Fibroblast of lung (primary cell): Measurements from ENCODE around the gene CDK5RAP1. TPM values are rescaled to one million over a fixed set of nuclear protein-coding genes. Genes with fewer than 3 reads are reported as not detected.

Experiments
- DNase-seq, 2 donors: peaks; one replicate each; pipeline versions ENCODE4 v3.0.0 to v3.0.0-alpha.2; 2010; ENCODE audit warnings: low read depth in 2 of 2
- H2AFZ ChIP-seq: 2 replicates; pipeline ENCODE4 v1.5.1; 2012; ENCODE audit warnings: low read length, control low read depth, inconsistent platforms
- H3K27ac ChIP-seq: 2 replicates; pipeline ENCODE4 v1.5.1; 2011; ENCODE audit warnings: low read length, control low read depth; ENCODE audit not compliant: insufficient read depth
- H3K27me3 ChIP-seq: 2 replicates; pipeline ENCODE4 v1.5.1; 2011; ENCODE audit warnings: mild to moderate bottlenecking, low read length; ENCODE audit not compliant: control insufficient read depth, insufficient read depth
- H3K36me3 ChIP-seq: 2 replicates; pipeline ENCODE4 v1.5.1; 2011; ENCODE audit warnings: low read length; ENCODE audit not compliant: control insufficient read depth, insufficient read depth
- H3K4me1 ChIP-seq: 2 replicates; pipeline ENCODE4 v1.5.1; 2011; ENCODE audit warnings: low read length; ENCODE audit not compliant: control insufficient read depth, insufficient read depth; ENCODE audit errors: extremely low read depth
- H3K4me2 ChIP-seq: 2 replicates; pipeline ENCODE4 v1.5.1; 2011; ENCODE audit warnings: low read length, control low read depth; ENCODE audit not compliant: insufficient read depth; ENCODE audit errors: extremely low read depth
- H3K4me3 ChIP-seq, 4 experiments: fragments of 200-600 bp in 1 of 4; sonication (generic) in 1 of 4; replicated peaks in 1 of 4; 2 replicates each; pipeline ENCODE4 v1.5.1; 2011 to 2016; ENCODE audit warnings: low read length in 4 of 4, low read depth in 3 of 4, mild to moderate bottlenecking in 3 of 4, control low read depth in 2 of 4, inconsistent platforms in 1 of 4, mixed read lengths in 1 of 4; ENCODE audit not compliant: insufficient read depth in 1 of 4; ENCODE audit errors: control extremely low read depth in 1 of 4
- H3K79me2 ChIP-seq: 2 replicates; pipeline ENCODE4 v1.5.1; 2012; ENCODE audit warnings: mild to moderate bottlenecking, low read length, inconsistent platforms; ENCODE audit not compliant: control insufficient read depth, insufficient read depth
- H3K9ac ChIP-seq: 2 replicates; pipeline ENCODE4 v1.5.1; 2011; ENCODE audit warnings: mild to moderate bottlenecking, low read length, control low read depth; ENCODE audit not compliant: insufficient read depth
- H3K9me3 ChIP-seq: 2 replicates; pipeline ENCODE4 v1.5.1; 2012; ENCODE audit warnings: low read depth, low read length; ENCODE audit not compliant: control insufficient read depth, insufficient read depth
- H4K20me1 ChIP-seq: 2 replicates; pipeline ENCODE4 v1.5.1; 2011; ENCODE audit warnings: low read length; ENCODE audit not compliant: control insufficient read depth, insufficient read depth; ENCODE audit errors: extremely low read depth
- CTCF ChIP-seq, 2 donors: IDR thresholded peaks in 1 of 2; conservative IDR thresholded peaks in 1 of 2; 1 replicate in 1 of 2; 2 replicates in 1 of 2; pipeline ENCODE4 v1.5.1; 2011 to 2012; ENCODE audit warnings: low read length in 2 of 2, control low read depth in 1 of 2, inconsistent platforms in 1 of 2, low read depth in 1 of 2, mild to moderate bottlenecking in 1 of 2
- EZH2 ChIP-seq: IDR thresholded peaks from 2 replicates; pipeline ENCODE4 v1.5.1; 2012; ENCODE audit warnings: low read length, control low read depth, mild to moderate bottlenecking; ENCODE audit errors: missing control alignments
- polyA plus RNA-seq, 2 donors: library from polyadenylated mRNA; depleted of rRNA in 1 of 2; stranded (reverse) in 1 of 2; unstranded in 1 of 2; fragments of >200 nt; gene quantifications; 2 replicates each; pipeline ENCODE4 v1.2.1, GENCODE V29; 2011 to 2012; ENCODE audit warnings: missing spikeins in 1 of 2
- total RNA-seq: library from RNA; depleted of rRNA; stranded (reverse); fragments of >200 nt; gene quantifications from 2 replicates; pipeline ENCODE4 v1.2.1, GENCODE V29; 2014

Gene CDK5RAP1
- total and polyA plus RNA-seq, 2 donors (not counting 1 experiment from before 2014, with no cell fraction given), result 22.4 to 23.8 TPM

GRCh38 chr20:33320006-33320405, 81.3 kb downstream of the CDK5RAP1 start:
- no peak overlapping the region for H3K9ac ChIP-seq
- no peak for DNase-seq
- H3K27me3 ChIP-seq, result peaks cover 7% of the 10 kb centered on the region
- no peak overlapping the region for H3K27ac ChIP-seq
- H2AFZ ChIP-seq, result no peak overlapping the region
- no peaks in the 10 kb centered on the region for H3K4me1 ChIP-seq
- no peaks in the 10 kb centered on the region for H3K79me2 ChIP-seq
- no peaks in the 10 kb centered on the region for H4K20me1 ChIP-seq
- TF ChIP-seq CTCF (conservative IDR thresholded peaks at IDR 0.05 in 1 of 2, IDR thresholded peaks at IDR 0.05 in 1 of 2; ENCODE audit: low read depth in 1 of 2, low read length in 2 of 2), result no peak
- no peak for TF ChIP-seq EZH2
- no peaks in the 10 kb centered on the region for H3K36me3 ChIP-seq
- no peak overlapping the region for H3K4me2 ChIP-seq
- H3K9me3 ChIP-seq, result no peaks in the 10 kb centered on the region
- no peak overlapping the region for H3K4me3 ChIP-seq

- Histone ChIP-seq H3K9ac (no peak overlapping the region), H3K36me3 (no peaks in the 10 kb centered on the region), H3K27me3 (peaks cover 7% of the 10 kb centered on the region), H3K4me3 (no peak overlapping the region), H3K9me3 (no peaks in the 10 kb centered on the region), H2AFZ (no peak overlapping the region), H3K4me2 (no peak overlapping the region), H3K27ac (no peak overlapping the region), H4K20me1 (no peaks in the 10 kb centered on the region), H3K79me2 (no peaks in the 10 kb centered on the region), H3K4me1 (no peaks in the 10 kb centered on the region)
- no peak for DNase-seq
- TF ChIP-seq EZH2 (no peak), CTCF (conservative IDR thresholded peaks at IDR 0.05 in 1 of 2, IDR thresholded peaks at IDR 0.05 in 1 of 2; ENCODE audit: low read depth in 1 of 2, low read length in 2 of 2) (no peak)
Observed at GRCh38 chr20:33318096-33318429, 83.3 kb downstream of the CDK5RAP1 start.

GRCh38 chr20:33317424-33318095, 83.8 kb downstream of the CDK5RAP1 start:
- no peak overlapping the region for H3K9ac ChIP-seq
- peaks cover 7% of the 10 kb centered on the region for H3K27me3 ChIP-seq
- H3K79me2 ChIP-seq, result no peaks in the 10 kb centered on the region
- no peak overlapping the region for H2AFZ ChIP-seq
- H3K36me3 ChIP-seq, result no peaks in the 10 kb centered on the region
- no peaks in the 10 kb centered on the region for H3K9me3 ChIP-seq
- H3K4me1 ChIP-seq, result no peaks in the 10 kb centered on the region
- no peak for DNase-seq
- no peak for TF ChIP-seq EZH2
- TF ChIP-seq CTCF (conservative IDR thresholded peaks at IDR 0.05 in 1 of 2, IDR thresholded peaks at IDR 0.05 in 1 of 2; ENCODE audit: low read depth in 1 of 2, low read length in 2 of 2), result no peak
- no peak overlapping the region for H3K4me3 ChIP-seq
- H3K4me2 ChIP-seq, result no peak overlapping the region
- no peak overlapping the region for H3K27ac ChIP-seq
- no peaks in the 10 kb centered on the region for H4K20me1 ChIP-seq
